ENCODE measurements around the gene SPATA21.
"Not testable (repeated sequence)": the region's sequence is repeated elsewhere in the genome, so short reads cannot be mapped to it uniquely, and the experiment has no call there.

SPATA21 gene

GRCh38 chr1:16376971-16377370 is 60.3 kb downstream of the SPATA21 start:
- DNase-seq, result no peak

- no peak for DNase-seq
Observed at GRCh38 chr1:16375521-16376340, 61.5 kb downstream of the SPATA21 start.

GRCh38 chr1:16374266-16374665 is 63.0 kb downstream of the SPATA21 start:
- DNase-seq, result no peak

- no peak for DNase-seq
Observed at GRCh38 chr1:16372535-16373285, 64.5 kb downstream of the SPATA21 start.

- DNase-seq, result no peak
Observed at GRCh38 chr1:16371725-16372124, 65.5 kb downstream of the SPATA21 start.

GRCh38 chr1:16369821-16370220 is 67.4 kb downstream of the SPATA21 start:
- no peak for DNase-seq

- no peak for DNase-seq
Observed at GRCh38 chr1:16367968-16368890, 69.0 kb downstream of the SPATA21 start.

- DNase-seq, result peak; percentile 91
Observed at GRCh38 chr1:16367258-16367967, 69.8 kb downstream of the SPATA21 start.

- DNase-seq, result peak; percentile 91
Observed at GRCh38 chr1:16366722-16367257, 70.4 kb downstream of the SPATA21 start, which contains the start of gene SZRD1. Gene SZRD1, plus strand, starts transcription at chr1:16367242. Its CDS starts 16 bp downstream, at chr1:16367258.

- DNase-seq, result not testable (repeated sequence)
Observed at GRCh38 chr1:16365146-16365498, 72.1 kb downstream of the SPATA21 start.

GRCh38 chr1:16356867-16357266 is 80.4 kb downstream of the SPATA21 start:
- DNase-seq, result no peak

- no peak for DNase-seq
Observed at GRCh38 chr1:16354619-16355018, 82.6 kb downstream of the SPATA21 start.

- DNase-seq, result no peak
Observed at GRCh38 chr1:16352842-16353535, 84.2 kb downstream of the SPATA21 start.

GRCh38 chr1:16351994-16352841 is 85.0 kb downstream of the SPATA21 start, which contains the start of gene FBXO42:
Gene FBXO42, minus strand, starts transcription at chr1:16352480. Its CDS starts 37,062 bp downstream, at chr1:16315418.
- peak; percentile 96 for DNase-seq

- no peak for DNase-seq
Observed at GRCh38 chr1:16351456-16351993, 85.7 kb downstream of the SPATA21 start.

- no peak for DNase-seq
Observed at GRCh38 chr1:16349847-16350406, 87.3 kb downstream of the SPATA21 start.
